HepG2 (cell line): ENCODE measurements around the gene TOPBP1. TPM values are rescaled to one million over a fixed set of nuclear protein-coding genes. Genes with fewer than 3 reads are reported as not detected.
A peak's percentile ranks its signal among the peaks of the same experiment; 100 is the strongest.

Source experiments
- IRF1 ChIP-seq: sonication (generic); formaldehyde crosslinking; IDR thresholded peaks from 2 replicates; pipeline ENCODE4 v1.4.0; 2020; ENCODE audit warnings: low read depth, mild to moderate bottlenecking, missing genetic modification reagents
- JARID2 ChIP-seq: sonication (generic); formaldehyde crosslinking; IDR thresholded peaks from 2 replicates; pipeline ENCODE4 v1.8.1; 2023; ENCODE audit warnings: missing genetic modification reagents, inconsistent platforms; ENCODE audit not compliant: insufficient replicate concordance
- KLF6 ChIP-seq: IDR thresholded peaks from 2 replicates; pipeline ENCODE4 v1.8.0; 2016; ENCODE audit warnings: missing biosample characterization, missing genetic modification reagents
- NCOA2 ChIP-seq: sonication (generic); formaldehyde crosslinking; IDR thresholded peaks from 2 replicates; pipeline ENCODE4 v1.8.0; 2022; ENCODE audit warnings: inconsistent platforms
- POLR2AphosphoS5 ChIP-seq: IDR thresholded peaks from 2 replicates; pipeline ENCODE4 v1.6.1; 2012; ENCODE audit warnings: low read depth, low read length
- SIX1 ChIP-seq: sonication (generic); formaldehyde crosslinking; IDR thresholded peaks from 2 replicates; pipeline ENCODE4 v1.4.0; 2020; ENCODE audit warnings: missing genetic modification reagents, borderline replicate concordance
- SMARCE1 ChIP-seq: fragments of 450-650 bp; IDR thresholded peaks from 2 replicates; pipeline ENCODE4 v1.6.1; 2017; ENCODE audit warnings: borderline replicate concordance
- SNAPC4 ChIP-seq: sonication (generic); formaldehyde crosslinking; IDR thresholded peaks from 2 replicates; pipeline ENCODE4 v1.4.0; 2020; ENCODE audit warnings: mild to moderate bottlenecking, missing genetic modification reagents
- TAF15 ChIP-seq: fragments of 200-400 bp; formaldehyde crosslinking; IDR thresholded peaks from one replicate; pipeline ENCODE4 v1.6.1; 2018; ENCODE audit warnings: mild to moderate bottlenecking, low read depth, low read length; ENCODE audit not compliant: poor library complexity, severe bottlenecking
- TGIF2 ChIP-seq: IDR thresholded peaks from 2 replicates; pipeline ENCODE4 v1.6.1; 2016; ENCODE audit warnings: control low read depth, missing compliant biosample characterization
- THAP11 ChIP-seq: IDR thresholded peaks from 2 replicates; pipeline ENCODE4 v1.6.1; 2016; ENCODE audit warnings: missing biosample characterization, missing genetic modification reagents
- ZNF143 ChIP-seq: sonication (generic); formaldehyde crosslinking; IDR thresholded peaks from 2 replicates; pipeline ENCODE4 v1.4.0; 2020; ENCODE audit warnings: missing genetic modification reagents
- ZNF207 ChIP-seq: fragments of 450-650 bp; IDR thresholded peaks from 2 replicates; pipeline ENCODE4 v1.6.1; 2016; ENCODE audit warnings: antibody characterized with exemption, borderline replicate concordance
- ZNF235 ChIP-seq: sonication (generic); formaldehyde crosslinking; IDR thresholded peaks from 2 replicates; pipeline ENCODE4 v1.8.1; 2023; ENCODE audit warnings: mild to moderate bottlenecking, missing genetic modification reagents, borderline replicate concordance
- ZNF496 ChIP-seq: sonication (generic); formaldehyde crosslinking; IDR thresholded peaks from 2 replicates; pipeline ENCODE4 v1.8.1; 2023; ENCODE audit warnings: mild to moderate bottlenecking, moderate library complexity, missing genetic modification reagents; ENCODE audit not compliant: insufficient replicate concordance
- ZNF567 ChIP-seq: sonication (generic); formaldehyde crosslinking; IDR thresholded peaks from 2 replicates; pipeline ENCODE4 v1.8.1; 2023; ENCODE audit warnings: mild to moderate bottlenecking, missing genetic modification reagents, borderline replicate concordance
- ZNF574 ChIP-seq: sonication (generic); formaldehyde crosslinking; IDR thresholded peaks from 2 replicates; pipeline ENCODE4 v1.4.0; 2020; ENCODE audit warnings: missing genetic modification reagents
- ZNF616 ChIP-seq: sonication (generic); formaldehyde crosslinking; IDR thresholded peaks from 2 replicates; pipeline ENCODE4 v1.5.0; 2020; ENCODE audit warnings: low read depth, mild to moderate bottlenecking, missing genetic modification reagents
- ZNF670 ChIP-seq: sonication (generic); formaldehyde crosslinking; IDR thresholded peaks from 2 replicates; pipeline ENCODE4 v1.8.0; 2022; ENCODE audit warnings: mild to moderate bottlenecking, missing genetic modification reagents, borderline replicate concordance
- ZNF850 ChIP-seq: sonication (generic); formaldehyde crosslinking; conservative IDR thresholded peaks from 2 replicates; pipeline ENCODE4 v1.9.0; 2021; ENCODE audit warnings: mild to moderate bottlenecking, missing genetic modification reagents
- polyA plus RNA-seq, 8 experiments: library from polyadenylated mRNA; depleted of rRNA in 3 of 8; stranded (reverse) in 7 of 8; unstranded in 1 of 8; fragments of >200 nt; fragmentation: Illumina TruSeq in 4 of 8; extraction: Trizol in 4 of 8; gene quantifications; 2 replicates each; pipeline versions ENCODE4 v1.2.1 to v1.2.3, GENCODE V29; 2011 to 2016; ENCODE audit warnings: low read depth in 4 of 8, missing spikeins in 1 of 8, mixed read lengths in 1 of 8; ENCODE audit not compliant: insufficient read depth in 1 of 8
- total RNA-seq, 5 experiments: library from RNA; depleted of rRNA; stranded (reverse); fragments of >200 nt; fragmentation: Illumina TruSeq; extraction: Trizol; gene quantifications; 2 replicates each; pipeline ENCODE4 v1.2.3, GENCODE V29; 2016; ENCODE audit warnings: low read depth in 1 of 5
- TF ChIP-seq, protein P1 (sequence below): sonication (generic); formaldehyde crosslinking; IDR thresholded peaks from 2 replicates; pipeline ENCODE4 v1.8.1; 2022; ENCODE audit warnings: mild to moderate bottlenecking, missing genetic modification reagents

The TOPBP1 gene
- total and polyA plus RNA-seq, 2 of the 13 experiments (the other 11 are each of a cell fraction or from before 2014, with no cell fraction given): 24.3 to 42.9 TPM

- TF ChIP-seq ZNF567 (CRISPR knock-in tag): no peak
- peak; percentile 75; the same call in 1 of the 2 replicates for TF ChIP-seq SNAPC4 (CRISPR knock-in tag)
- TF ChIP-seq TAF15: no peak
- peak; percentile 39 for TF ChIP-seq JARID2 (CRISPR knock-in tag)
- no peak for TF ChIP-seq KLF6
- TF ChIP-seq ZNF207: no peak
- TF ChIP-seq ZNF143 (CRISPR knock-in tag): no peak
- TF ChIP-seq TGIF2 (CRISPR knock-in tag): no peak
- TF ChIP-seq IRF1 (CRISPR knock-in tag): no peak
- TF ChIP-seq THAP11 (CRISPR knock-in tag): peak; percentile 71
- peak; percentile 97 for TF ChIP-seq ZNF670 (CRISPR knock-in tag)
- TF ChIP-seq ZNF574 (CRISPR knock-in tag): peak; percentile 54; the same call in 1 of the 2 replicates
- peak; percentile 91 for TF ChIP-seq SIX1 (CRISPR knock-in tag)
- TF ChIP-seq, protein P1, sequence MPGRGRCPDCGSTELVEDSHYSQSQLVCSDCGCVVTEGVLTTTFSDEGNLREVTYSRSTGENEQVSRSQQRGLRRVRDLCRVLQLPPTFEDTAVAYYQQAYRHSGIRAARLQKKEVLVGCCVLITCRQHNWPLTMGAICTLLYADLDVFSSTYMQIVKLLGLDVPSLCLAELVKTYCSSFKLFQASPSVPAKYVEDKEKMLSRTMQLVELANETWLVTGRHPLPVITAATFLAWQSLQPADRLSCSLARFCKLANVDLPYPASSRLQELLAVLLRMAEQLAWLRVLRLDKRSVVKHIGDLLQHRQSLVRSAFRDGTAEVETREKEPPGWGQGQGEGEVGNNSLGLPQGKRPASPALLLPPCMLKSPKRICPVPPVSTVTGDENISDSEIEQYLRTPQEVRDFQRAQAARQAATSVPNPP (CRISPR knock-in tag): peak; percentile 39; the same call in 1 of the 2 replicates
- TF ChIP-seq ZNF616 (CRISPR knock-in tag): no peak
- peak; percentile 95 for TF ChIP-seq NCOA2
- no peak for TF ChIP-seq SMARCE1
- TF ChIP-seq ZNF850 (CRISPR knock-in tag): no peak
- no peak for TF ChIP-seq ZNF235 (CRISPR knock-in tag)
- TF ChIP-seq ZNF496: no peak
- TF ChIP-seq POLR2AphosphoS5: no peak; the same call in 1 of the 2 replicates
Measured at GRCh38 chr3:133670525-133670995, 8.8 kb upstream of the TOPBP1 start (continued).
